ENCODE data around the gene AGXT2.

- no peak for TF ChIP-seq CTCF (IDR thresholded peaks at IDR 0.05)
- no peak for TF ChIP-seq POLR2A (IDR thresholded peaks at IDR 0.05)
Measured at GRCh38 chr5:35063414-35063813, 15.7 kb upstream of the AGXT2 start.

All from adrenal gland (tissue), 5 donors.